Measurements from ENCODE around the gene PLCB1. TPM values are rescaled to one million over a fixed set of nuclear protein-coding genes. Genes with fewer than 3 reads are reported as not detected.

PLCB1 gene
- total and polyA plus RNA-seq, 2 experiments from 2014 or later, result 14.9 to 20.7 TPM

DNA sequence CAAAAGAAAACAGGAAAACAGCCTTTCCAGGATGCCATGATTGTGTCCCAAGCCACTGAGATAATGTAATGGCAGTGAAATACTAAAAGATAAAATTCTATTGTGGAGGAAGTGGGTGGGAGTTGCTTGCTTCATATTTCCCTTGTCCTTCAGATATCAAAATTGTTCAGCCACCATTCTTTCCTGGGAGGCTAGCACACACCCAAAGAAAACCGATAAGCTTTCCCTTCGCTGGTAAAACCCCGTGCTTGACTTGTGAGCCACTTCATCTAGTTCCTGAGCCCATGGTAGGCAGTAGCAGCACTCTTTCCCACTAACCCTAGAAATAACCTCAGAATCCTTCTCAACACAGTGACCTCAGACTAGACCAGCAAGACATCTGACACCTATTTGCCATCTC lies 579.4 kb downstream of the PLCB1 start:
- H3K4me1 Mint-ChIP-seq, result peaks cover 6% of the 10 kb centered on the region
- no peaks in the 10 kb centered on the region for H3F3A ChIP-seq (replicated peaks; ENCODE audit: low read depth)
- H2AFZ ChIP-seq, result no peak overlapping the region
- H3K4me3 Mint-ChIP-seq, result no peak overlapping the region
- H3K9me2 ChIP-seq (ENCODE audit: insufficient read depth), result peaks cover 6% of the 10 kb centered on the region; the same call in 1 of the 2 replicates
- peaks cover 2% of the 10 kb centered on the region; the same call in 2 of the 3 replicates for H3K36me3 Mint-ChIP-seq (ENCODE audit: low read depth)
- no peak overlapping the region for H3K27ac ChIP-seq (ENCODE audit: low read depth)
- TF ChIP-seq ETS1 (IDR thresholded peaks at IDR 0.05) (no peak), EZH2 (IDR thresholded peaks at IDR 0.05; ENCODE audit: low read depth, unreplicated experiment) (no peak), JUNB (IDR thresholded peaks at IDR 0.05; ENCODE audit: unreplicated experiment) (no peak), CTCF (conservative IDR thresholded peaks at IDR 0.05; ENCODE audit: low read depth in 2 of 2) (no peak), STAT1 (IDR thresholded peaks at IDR 0.05; ENCODE audit: unreplicated experiment) (no peak), ZNF114 (CRISPR knock-in tag; IDR thresholded peaks at IDR 0.05) (no peak)
- H3K9me3 Mint-ChIP-seq, result no peaks in the 10 kb centered on the region; the same call in 2 of the 3 replicates
- H3K36me3 ChIP-seq (ENCODE audit: insufficient read depth), result no peaks in the 10 kb centered on the region
- ATAC-seq, result no peak
- H3K27me3 Mint-ChIP-seq (ENCODE audit: insufficient read depth, low read depth, poor library complexity), result no peaks in the 10 kb centered on the region
- H4K20me1 ChIP-seq (replicated peaks; ENCODE audit: insufficient read depth), result no peaks in the 10 kb centered on the region
- no peak overlapping the region for H3K4me3 ChIP-seq
- H3K4me2 ChIP-seq, result no peak overlapping the region
- no peak overlapping the region for H3K27ac Mint-ChIP-seq
- DNase-seq (ENCODE audit: low spot score), result no peak
- no peaks in the 10 kb centered on the region for H3K27me3 ChIP-seq (ENCODE audit: insufficient read depth)
- H3K4me1 ChIP-seq (ENCODE audit: insufficient read depth), result no peaks in the 10 kb centered on the region
- no peaks in the 10 kb centered on the region for H3K79me2 ChIP-seq (replicated peaks; ENCODE audit: insufficient read depth)

DNA sequence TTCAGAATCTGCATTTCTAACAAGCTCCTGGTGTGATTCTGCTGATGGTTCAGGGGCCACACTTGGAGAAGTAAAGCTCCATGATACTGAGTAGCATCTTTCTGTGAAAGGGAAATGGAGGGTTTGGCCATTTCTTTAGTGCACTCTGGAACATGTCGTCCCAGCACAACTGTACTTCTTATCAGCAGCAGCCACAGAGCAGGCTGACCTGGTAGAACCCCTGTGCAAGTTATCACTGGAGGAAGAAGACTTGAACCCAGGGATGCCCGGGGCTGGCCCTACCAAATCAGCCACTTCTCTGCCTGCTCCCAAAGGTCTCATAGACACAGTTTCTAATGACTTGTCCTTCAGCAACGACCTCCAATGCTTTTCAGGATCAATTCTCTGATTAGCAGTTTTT lies 582.1 kb downstream of the PLCB1 start:
- H3K9me2 ChIP-seq (ENCODE audit: insufficient read depth), result peaks cover 6% of the 10 kb centered on the region; the same call in 1 of the 2 replicates
- TF ChIP-seq ZNF331 (CRISPR knock-in tag; IDR thresholded peaks at IDR 0.05; ENCODE audit: low read depth) (no peak), CREB1 (CRISPR knock-in tag; IDR thresholded peaks at IDR 0.05; ENCODE audit: low read depth) (no peak), ETS1 (IDR thresholded peaks at IDR 0.05) (no peak), EZH2 (IDR thresholded peaks at IDR 0.05; ENCODE audit: low read depth, unreplicated experiment) (no peak), POLR2AphosphoS5 (IDR thresholded peaks at IDR 0.05; ENCODE audit: low read depth) (no peak), EZH2phosphoT487 (IDR thresholded peaks at IDR 0.05; ENCODE audit: unreplicated experiment) (no peak), NANOG (IDR thresholded peaks at IDR 0.05; ENCODE audit: borderline replicate concordance) (no peak), CTCF (conservative IDR thresholded peaks at IDR 0.05; ENCODE audit: low read depth in 2 of 2) (no peak), STAT1 (IDR thresholded peaks at IDR 0.05; ENCODE audit: unreplicated experiment) (no peak), JUNB (IDR thresholded peaks at IDR 0.05; ENCODE audit: unreplicated experiment) (no peak)
- TF ChIP-seq, protein P1, sequence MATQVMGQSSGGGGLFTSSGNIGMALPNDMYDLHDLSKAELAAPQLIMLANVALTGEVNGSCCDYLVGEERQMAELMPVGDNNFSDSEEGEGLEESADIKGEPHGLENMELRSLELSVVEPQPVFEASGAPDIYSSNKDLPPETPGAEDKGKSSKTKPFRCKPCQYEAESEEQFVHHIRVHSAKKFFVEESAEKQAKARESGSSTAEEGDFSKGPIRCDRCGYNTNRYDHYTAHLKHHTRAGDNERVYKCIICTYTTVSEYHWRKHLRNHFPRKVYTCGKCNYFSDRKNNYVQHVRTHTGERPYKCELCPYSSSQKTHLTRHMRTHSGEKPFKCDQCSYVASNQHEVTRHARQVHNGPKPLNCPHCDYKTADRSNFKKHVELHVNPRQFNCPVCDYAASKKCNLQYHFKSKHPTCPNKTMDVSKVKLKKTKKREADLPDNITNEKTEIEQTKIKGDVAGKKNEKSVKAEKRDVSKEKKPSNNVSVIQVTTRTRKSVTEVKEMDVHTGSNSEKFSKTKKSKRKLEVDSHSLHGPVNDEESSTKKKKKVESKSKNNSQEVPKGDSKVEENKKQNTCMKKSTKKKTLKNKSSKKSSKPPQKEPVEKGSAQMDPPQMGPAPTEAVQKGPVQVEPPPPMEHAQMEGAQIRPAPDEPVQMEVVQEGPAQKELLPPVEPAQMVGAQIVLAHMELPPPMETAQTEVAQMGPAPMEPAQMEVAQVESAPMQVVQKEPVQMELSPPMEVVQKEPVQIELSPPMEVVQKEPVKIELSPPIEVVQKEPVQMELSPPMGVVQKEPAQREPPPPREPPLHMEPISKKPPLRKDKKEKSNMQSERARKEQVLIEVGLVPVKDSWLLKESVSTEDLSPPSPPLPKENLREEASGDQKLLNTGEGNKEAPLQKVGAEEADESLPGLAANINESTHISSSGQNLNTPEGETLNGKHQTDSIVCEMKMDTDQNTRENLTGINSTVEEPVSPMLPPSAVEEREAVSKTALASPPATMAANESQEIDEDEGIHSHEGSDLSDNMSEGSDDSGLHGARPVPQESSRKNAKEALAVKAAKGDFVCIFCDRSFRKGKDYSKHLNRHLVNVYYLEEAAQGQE (IDR thresholded peaks at IDR 0.05; ENCODE audit: unreplicated experiment), result no peak

More for the DNA sequence above, 582.1 kb downstream of the PLCB1 start:
- H3F3A ChIP-seq (replicated peaks; ENCODE audit: low read depth), result no peaks in the 10 kb centered on the region
- H3K4me3 ChIP-seq, result no peak overlapping the region
- no peak overlapping the region for H3K4me3 Mint-ChIP-seq
- ATAC-seq (no peak), DNase-seq (ENCODE audit: low spot score) (no peak)
- H3K4me1 ChIP-seq (ENCODE audit: insufficient read depth), result no peaks in the 10 kb centered on the region
- H3K9me3 Mint-ChIP-seq, result no peaks in the 10 kb centered on the region; the same call in 2 of the 3 replicates
- H3K27me3 Mint-ChIP-seq (ENCODE audit: insufficient read depth, low read depth, poor library complexity), result no peaks in the 10 kb centered on the region
- H3K36me3 ChIP-seq (ENCODE audit: insufficient read depth), result no peaks in the 10 kb centered on the region
- no peaks in the 10 kb centered on the region for H4K20me1 ChIP-seq (replicated peaks; ENCODE audit: insufficient read depth)
- peaks cover 2% of the 10 kb centered on the region; the same call in 2 of the 3 replicates for H3K36me3 Mint-ChIP-seq (ENCODE audit: low read depth)
- no peak overlapping the region for H2AFZ ChIP-seq
- H3K27ac ChIP-seq (ENCODE audit: low read depth), result no peak overlapping the region
- H3K27ac Mint-ChIP-seq, result 0 out of 2 replicates have a peak overlapping the region, but pooled peaks have one; percentile 13
- H3K4me2 ChIP-seq, result no peak overlapping the region
- H3K4me1 Mint-ChIP-seq, result peaks cover 6% of the 10 kb centered on the region
- no peaks in the 10 kb centered on the region for H3K27me3 ChIP-seq (ENCODE audit: insufficient read depth)
- H3K79me2 ChIP-seq (replicated peaks; ENCODE audit: insufficient read depth), result no peaks in the 10 kb centered on the region
